Inferior parietal cortex (tissue), 1 donor: ENCODE data around the gene IQCM.

Experiments
- DNase-seq: peaks from one replicate; pipeline ENCODE4 v3.0.0-alpha.2; 2016; ENCODE audit errors: extremely low spot score

The IQCM gene

GRCh38 chr4:149711593-149712365 lies 103.9 kb downstream of the IQCM start:
- DNase-seq: no peak

- no peak for DNase-seq
These were observed 106.0 kb downstream of the IQCM start for GRCh38 chr4:149709640-149710039.

GRCh38 chr4:149708513-149709130 lies 107.0 kb downstream of the IQCM start:
- no peak for DNase-seq

DNA sequence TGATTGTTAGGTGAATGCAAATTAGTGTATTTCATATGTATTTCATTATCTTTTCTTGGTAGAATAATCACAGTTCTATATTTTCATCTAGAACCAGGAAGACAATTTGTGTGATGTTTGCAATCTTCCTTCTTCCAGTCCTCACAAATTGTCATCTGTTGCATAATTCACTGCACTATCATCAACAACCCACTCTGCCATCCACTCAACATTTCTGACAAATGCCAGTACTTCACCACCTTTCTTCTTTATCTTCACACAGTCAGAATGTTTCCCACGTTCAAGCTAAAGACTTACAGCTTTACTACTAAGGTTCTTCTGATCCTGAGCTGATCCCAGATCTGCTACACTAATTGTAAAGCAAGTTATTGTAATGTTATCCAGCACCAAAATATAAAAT lies 107.8 kb downstream of the IQCM start:
- DNase-seq: no peak

DNA sequence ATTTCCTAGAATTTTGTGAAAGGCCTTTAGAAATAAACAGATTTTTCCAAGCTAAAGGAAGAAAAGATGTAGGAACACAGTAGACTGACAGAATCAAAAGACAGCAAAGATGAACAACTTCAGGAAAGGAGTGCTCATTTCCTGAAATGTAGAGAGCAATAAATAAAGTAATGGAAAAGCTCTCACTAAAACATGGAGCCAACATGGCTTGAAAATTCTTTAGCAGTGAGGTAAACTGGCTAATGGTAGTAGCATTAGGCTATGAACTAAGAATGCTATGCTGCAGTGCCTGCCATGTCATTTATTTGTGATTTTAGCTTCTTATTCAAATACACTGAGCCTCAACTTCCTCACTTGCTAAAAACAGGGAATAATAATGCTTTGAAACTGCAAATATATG lies 108.7 kb downstream of the IQCM start:
- DNase-seq: no peak

DNA sequence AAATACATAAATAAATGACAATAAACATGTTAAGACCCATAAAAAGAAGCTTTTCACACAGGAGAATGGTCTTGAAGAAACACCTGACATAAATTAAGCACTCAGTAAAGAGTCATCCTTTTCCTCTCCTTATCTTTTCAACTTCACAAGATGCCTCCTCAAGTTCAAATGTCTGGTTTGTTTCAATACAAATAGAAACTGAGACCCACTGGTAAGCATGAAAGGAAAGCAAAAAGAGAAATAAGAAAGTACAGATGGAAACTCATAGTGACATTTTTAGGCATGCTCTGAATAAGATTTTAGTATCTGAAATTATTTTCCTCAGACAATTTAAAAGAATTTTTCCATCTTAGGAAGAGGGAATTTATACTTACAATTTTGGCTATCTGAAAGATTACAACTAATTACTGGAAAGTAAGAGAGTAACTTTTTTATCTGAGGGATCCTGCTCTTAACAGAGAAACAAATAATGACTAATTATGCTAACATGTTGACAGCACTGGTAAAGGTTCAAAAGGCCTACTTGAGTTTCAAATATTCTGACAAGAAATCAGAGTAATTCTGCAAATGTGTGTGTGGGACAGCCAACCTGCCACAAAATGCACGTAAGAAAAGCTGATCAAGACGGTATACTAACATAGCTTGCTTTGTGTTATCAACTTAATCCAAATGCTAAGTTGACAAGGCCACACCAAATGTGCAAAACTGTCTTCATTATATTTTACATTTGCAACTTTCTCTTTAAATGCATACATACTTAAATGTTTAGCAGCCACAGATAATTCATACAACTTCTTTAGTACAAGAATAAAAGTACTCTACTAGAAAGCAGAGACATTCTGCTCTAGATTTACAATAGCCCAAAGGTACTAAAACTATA lies 113.0 kb downstream of the IQCM start:
- DNase-seq: no peak

DNA sequence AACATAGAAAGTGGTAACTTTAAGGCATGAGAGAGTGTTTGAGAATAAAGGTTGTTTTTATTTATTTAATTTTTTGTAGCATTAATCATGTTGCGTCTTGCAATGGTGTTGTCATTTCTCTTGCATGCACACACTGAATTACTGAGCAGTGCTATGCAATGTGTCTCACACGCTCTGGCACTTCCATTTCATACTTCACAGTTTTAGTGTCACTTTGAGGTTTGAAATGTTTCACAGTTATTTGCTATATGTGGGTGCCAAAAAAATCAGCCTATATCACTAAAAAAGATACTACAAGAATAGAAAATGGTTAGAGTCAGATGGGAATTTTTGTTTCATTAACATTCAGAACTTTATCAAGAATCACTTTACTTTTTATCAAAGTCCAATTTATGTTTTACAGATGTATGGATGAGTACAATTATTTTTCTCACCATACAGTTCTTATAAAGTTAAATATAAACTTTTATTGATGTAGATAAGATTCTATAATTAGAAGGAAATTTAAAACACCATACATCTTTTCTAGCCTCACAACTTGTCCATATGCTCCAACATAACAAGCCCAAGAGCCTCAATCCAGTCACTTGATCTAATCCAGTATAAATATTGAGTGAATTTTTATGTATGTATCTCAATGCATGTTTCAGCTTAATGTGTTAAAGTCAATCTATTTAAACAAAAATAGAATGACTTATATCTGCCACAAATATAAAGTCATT lies 114.0 kb downstream of the IQCM start:
- peak; percentile 8 for DNase-seq

DNA sequence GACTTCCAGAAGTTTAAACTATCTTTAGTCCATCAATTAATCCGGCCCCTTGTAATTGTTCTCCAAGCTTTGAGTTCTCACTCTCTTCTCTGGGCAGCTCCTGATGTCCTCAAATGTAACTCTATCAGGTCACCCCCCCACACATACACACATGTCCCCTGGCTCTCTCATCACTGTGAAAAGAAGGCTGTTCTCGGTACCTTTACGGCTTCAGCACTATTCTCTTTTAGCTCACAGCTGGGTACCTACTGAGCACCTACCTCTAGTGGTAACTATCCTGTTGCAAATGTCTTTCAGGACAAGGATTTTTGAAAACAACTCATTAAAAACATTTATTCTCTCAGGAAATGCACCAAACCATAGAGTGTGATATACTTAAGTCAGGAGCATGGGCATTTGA lies 115.4 kb downstream of the IQCM start:
- DNase-seq: no peak

GRCh38 chr4:149699642-149700041 lies 116.0 kb downstream of the IQCM start:
- DNase-seq: no peak

DNA sequence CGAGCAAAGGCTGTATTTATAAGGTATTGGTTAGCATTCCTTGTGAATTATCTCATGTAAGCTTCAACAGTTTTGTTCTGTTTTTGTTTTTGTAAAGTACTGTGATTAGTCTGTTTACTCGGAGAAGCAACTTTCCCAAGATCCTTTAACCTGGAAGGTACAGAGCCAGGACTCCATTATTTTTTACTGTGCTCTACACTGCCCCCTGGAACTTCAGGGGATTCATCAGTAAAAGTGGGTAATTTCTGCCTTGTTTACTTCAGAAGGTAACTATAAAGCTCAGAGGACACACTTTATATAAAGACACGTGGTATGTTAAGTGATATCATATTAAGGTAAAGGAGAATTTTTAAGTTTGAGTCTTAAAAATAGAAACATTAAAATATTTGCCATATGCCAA lies 124.9 kb downstream of the IQCM start:
- DNase-seq: no peak

DNA sequence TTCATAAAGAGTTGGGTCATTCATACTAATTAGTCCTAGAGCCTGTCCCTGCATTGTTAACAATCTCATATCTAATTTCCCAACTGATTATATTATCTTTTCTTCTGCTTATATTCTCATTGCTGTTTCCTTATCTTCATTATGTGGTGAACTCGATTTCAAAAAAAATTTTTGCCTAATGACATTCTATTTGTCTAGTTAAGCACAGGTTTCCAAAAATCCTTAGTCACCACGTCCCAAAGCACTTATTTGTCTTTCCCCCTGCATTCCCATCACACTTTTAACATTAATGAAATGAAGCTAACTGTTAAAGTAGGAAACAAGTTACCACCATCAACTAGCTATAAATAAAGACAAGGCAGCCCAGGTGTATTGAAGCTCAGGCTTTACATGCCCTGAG lies 131.1 kb downstream of the IQCM start:
- no peak for DNase-seq

DNA sequence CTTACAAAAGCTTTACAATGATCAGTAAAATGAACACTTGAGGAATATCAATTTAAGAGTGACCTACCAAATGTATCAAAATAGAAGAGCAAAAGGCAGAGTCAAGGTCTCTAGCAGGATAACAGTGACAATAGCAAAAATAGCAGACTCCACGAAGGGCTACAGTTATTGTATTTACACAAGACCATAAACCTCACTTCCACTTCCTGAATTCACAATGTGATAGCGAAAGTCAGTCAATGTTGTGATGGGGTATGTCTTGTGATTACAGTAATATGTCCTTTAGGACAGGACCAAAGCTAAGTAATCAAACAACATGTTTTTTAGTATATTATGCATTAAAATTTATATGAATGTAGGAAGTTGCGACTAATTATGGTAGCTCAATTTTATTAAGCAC lies 139.6 kb downstream of the IQCM start:
- DNase-seq: no peak

- DNase-seq: no peak
These were observed 169.9 kb downstream of the IQCM start for GRCh38 chr4:149645790-149646189.

DNA sequence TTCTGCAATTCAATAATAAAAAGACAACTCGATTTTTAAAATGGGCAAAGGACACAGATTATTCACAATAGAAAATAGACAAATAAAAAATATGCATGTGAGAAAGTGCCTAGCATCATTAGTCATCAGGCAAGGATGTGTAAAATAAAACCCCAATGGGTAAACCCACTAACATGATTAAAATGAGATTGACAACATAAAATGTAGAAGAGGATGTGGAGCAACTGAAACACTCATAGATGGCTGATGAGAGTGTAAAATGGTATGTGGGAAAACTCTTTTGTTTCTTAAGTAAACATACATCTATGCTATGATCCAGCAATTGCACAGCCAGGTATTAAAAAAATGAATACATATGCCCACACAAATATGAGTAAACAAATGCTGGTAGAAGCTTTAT lies 177.6 kb downstream of the IQCM start:
- DNase-seq: no peak

GRCh38 chr4:149634368-149634767 lies 181.3 kb downstream of the IQCM start:
- DNase-seq: no peak

- no peak for DNase-seq
These were observed 184.0 kb downstream of the IQCM start for GRCh38 chr4:149631629-149632028.

- no peak for DNase-seq
These were observed 185.6 kb downstream of the IQCM start for GRCh38 chr4:149630064-149630463.

DNA sequence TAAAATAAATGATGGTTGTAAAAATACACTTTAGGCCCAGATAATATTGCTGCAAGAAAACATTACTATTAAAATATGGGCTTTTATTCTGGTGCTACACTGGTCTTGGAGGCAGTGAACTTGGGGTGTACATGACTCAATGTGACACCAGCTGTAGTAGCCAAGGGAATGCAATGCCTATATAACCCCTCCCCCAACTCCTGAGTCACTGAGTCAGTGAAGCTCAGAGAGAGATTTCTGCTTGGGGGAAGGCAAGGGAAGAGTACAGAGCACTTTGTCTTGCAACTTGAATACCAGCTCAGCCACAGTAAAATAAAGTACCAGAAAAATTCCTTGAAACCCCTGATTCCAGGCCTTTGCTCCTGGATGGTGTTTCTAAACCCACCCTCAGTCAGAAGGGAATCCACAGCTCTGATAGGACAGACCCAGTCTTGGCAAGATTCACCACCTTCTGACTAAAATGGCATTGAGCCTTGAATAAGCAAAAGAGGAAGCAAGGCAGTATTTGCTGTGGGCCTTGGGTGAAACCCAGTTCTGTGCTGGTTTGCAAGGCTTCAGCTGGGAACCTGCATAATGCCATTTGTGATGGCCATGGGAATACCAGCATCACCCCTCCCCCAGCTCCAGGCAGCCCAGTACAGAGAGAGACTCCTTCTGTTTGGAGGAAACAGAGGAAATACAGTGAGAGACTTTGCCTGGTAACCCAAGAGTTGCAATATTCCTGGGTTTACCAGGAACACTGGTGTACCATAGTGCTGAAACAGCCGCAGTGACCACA lies 209.9 kb downstream of the IQCM start:
- no peak for DNase-seq

GRCh38 chr4:149604827-149605226 lies 210.8 kb downstream of the IQCM start:
- DNase-seq: no peak

DNA sequence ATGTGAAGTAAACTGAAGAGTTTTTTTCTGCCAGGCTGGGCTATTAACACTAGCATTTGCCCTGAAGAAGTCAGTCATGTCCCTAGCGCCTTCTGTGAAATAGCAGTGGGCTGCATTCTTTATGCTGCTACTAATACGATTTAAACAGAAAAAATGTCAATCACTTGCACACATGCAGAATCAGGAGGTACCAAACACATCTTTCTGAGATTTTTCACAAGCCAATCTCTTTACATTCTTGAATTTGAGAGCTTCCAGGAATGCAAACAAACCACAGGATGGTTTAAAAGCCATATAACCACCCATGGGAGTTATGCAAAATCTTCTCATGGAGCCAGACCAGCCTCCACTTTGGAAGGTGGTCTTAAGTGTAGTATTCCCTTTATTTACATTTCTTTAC lies 220.1 kb downstream of the IQCM start:
- DNase-seq: no peak

GRCh38 chr4:149589826-149590225 lies 225.8 kb downstream of the IQCM start:
- no peak for DNase-seq
